Measurements from ENCODE around the gene KRTAP2-2. TPM values are rescaled to one million over a fixed set of nuclear protein-coding genes. Genes with fewer than 3 reads are reported as not detected.
"Not testable (repeated sequence)": the region's sequence is repeated elsewhere in the genome, so short reads cannot be mapped to it uniquely, and the experiment has no call there.

The KRTAP2-2 gene
- total RNA-seq, 1 donor from 2014 or later, result not detected

DNA sequence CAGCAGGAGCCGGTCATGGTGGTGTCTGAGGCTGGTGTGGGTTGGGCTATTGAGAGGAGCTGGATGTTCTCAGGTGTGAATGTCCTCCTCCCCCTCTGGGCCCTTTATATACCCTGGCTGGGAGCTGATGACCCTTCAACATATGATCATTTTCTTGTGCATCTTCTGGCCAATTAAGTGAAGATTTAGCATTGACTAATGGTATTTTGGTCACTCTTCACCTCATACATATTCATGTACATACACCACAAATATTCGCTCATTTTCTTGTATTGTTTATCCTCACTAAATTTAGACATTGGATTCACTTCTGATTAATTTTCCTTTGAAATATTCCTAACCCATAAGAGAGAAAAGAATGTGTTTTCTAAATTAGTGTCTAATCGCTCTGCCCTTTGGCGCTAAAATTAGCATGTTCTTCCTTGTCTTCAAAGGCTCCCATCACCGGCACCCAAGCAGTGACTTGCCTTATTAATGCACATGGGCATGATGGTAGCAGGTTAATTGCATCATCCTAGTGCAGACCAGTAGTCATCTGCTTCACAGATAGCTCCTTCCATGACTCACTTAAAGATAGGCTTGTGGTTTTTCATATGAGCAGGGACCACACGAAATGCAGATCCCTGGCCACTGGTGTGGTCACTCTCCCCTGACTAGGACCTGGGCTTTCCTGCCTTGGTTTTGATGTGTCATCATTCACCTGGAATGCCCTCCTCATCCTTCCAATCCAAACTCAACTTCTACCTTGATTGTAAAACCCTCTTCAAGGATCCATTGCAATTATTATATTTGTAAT lies 11.0 kb upstream of the KRTAP2-2 start, which contains the start of gene KRTAP2-4:
TSS of gene KRTAP2-4 (minus strand) at position 51 of the 796 bp plus-strand sequence. CDS start at position 17, 34 bp downstream.
- TF ChIP-seq, protein P1, sequence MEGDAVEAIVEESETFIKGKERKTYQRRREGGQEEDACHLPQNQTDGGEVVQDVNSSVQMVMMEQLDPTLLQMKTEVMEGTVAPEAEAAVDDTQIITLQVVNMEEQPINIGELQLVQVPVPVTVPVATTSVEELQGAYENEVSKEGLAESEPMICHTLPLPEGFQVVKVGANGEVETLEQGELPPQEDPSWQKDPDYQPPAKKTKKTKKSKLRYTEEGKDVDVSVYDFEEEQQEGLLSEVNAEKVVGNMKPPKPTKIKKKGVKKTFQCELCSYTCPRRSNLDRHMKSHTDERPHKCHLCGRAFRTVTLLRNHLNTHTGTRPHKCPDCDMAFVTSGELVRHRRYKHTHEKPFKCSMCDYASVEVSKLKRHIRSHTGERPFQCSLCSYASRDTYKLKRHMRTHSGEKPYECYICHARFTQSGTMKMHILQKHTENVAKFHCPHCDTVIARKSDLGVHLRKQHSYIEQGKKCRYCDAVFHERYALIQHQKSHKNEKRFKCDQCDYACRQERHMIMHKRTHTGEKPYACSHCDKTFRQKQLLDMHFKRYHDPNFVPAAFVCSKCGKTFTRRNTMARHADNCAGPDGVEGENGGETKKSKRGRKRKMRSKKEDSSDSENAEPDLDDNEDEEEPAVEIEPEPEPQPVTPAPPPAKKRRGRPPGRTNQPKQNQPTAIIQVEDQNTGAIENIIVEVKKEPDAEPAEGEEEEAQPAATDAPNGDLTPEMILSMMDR (IDR thresholded peaks at IDR 0.05), result no peak
- TF ChIP-seq EZH2phosphoT487 (IDR thresholded peaks at IDR 0.05) (no peak), EZH2 (IDR thresholded peaks at IDR 0.05) (no peak)
- Mint-ChIP-seq H3K36me3 (no peaks in the 10 kb centered on the region), H3K9me3 (no peaks in the 10 kb centered on the region), H3K4me1 (no peaks in the 10 kb centered on the region), H3K27me3 (ENCODE audit: insufficient read depth, low read depth) (no peaks in the 10 kb centered on the region), H3K27ac (peak within 1 kb of the TSS; percentile 17), H3K4me3 (no peak within 1 kb of the TSS)
- DNase-seq (ENCODE audit: low spot score), result no peak
- Histone ChIP-seq H3F3A (ENCODE audit: low read depth) (no peaks in the 10 kb centered on the region), H3K9me3 (ENCODE audit: low read depth) (no peaks in the 10 kb centered on the region), H3K4me1 (no peaks in the 10 kb centered on the region), H3K79me2 (ENCODE audit: low read depth) (no peaks in the 10 kb centered on the region), H3K27ac (no peak within 1 kb of the TSS), H4K20me1 (ENCODE audit: low read depth) (no peaks in the 10 kb centered on the region), H3K27me3 (no peaks in the 10 kb centered on the region), H2AFZ (replicated peaks) (no peak within 1 kb of the TSS), H3K4me3 (no peak within 1 kb of the TSS), H3K9ac (no peak within 1 kb of the TSS), H3K4me2 (no peak within 1 kb of the TSS), H3K36me3 (no peaks in the 10 kb centered on the region)

DNA sequence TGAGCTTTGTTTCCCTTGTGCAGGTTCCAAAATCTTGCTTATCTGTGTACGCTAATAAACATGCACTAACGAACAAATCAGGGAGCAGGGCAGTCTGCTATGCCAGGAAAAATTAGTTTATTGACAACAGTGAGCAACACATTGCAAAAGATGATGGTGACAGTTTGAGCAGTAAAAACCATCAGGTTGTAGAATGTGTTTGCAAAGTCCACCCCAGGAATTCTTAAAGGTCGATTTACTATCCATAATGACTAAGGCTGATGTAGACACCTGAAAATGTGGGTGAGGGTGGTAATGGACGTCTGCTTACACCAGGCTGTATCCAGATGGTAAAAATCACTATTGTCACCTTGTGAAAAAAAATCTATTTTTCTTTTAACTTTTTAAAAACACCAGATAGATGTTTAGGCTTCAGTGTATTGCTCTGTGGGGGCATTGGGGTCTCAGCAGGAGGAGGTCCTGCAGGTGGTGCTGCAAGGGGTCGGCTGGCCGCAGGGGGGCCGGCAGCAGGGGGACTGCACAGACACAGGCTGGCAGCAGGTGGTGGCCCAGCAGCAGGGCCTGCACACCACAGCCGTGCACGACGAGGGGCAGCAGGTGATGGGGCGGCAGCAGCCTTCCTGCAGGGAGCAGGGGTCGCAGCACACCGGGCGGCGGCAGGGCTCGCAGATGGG lies 10.1 kb upstream of the KRTAP2-2 start:
- not testable (repeated sequence) for DNase-seq (ENCODE audit: low spot score); H3K27ac ChIP-seq; H3K79me2 ChIP-seq (ENCODE audit: low read depth); H3K4me3 Mint-ChIP-seq; H4K20me1 ChIP-seq (ENCODE audit: low read depth); H3K9ac ChIP-seq; H3K4me3 ChIP-seq; H3K9me3 Mint-ChIP-seq; H3K4me2 ChIP-seq; H3K9me3 ChIP-seq (ENCODE audit: low read depth); H3K27me3 Mint-ChIP-seq (ENCODE audit: insufficient read depth, low read depth); H3K27ac Mint-ChIP-seq; H3K27me3 ChIP-seq; H3K4me1 Mint-ChIP-seq; H3F3A ChIP-seq (ENCODE audit: low read depth); H3K4me1 ChIP-seq; H3K36me3 Mint-ChIP-seq; H3K36me3 ChIP-seq; H2AFZ ChIP-seq (replicated peaks)

DNA sequence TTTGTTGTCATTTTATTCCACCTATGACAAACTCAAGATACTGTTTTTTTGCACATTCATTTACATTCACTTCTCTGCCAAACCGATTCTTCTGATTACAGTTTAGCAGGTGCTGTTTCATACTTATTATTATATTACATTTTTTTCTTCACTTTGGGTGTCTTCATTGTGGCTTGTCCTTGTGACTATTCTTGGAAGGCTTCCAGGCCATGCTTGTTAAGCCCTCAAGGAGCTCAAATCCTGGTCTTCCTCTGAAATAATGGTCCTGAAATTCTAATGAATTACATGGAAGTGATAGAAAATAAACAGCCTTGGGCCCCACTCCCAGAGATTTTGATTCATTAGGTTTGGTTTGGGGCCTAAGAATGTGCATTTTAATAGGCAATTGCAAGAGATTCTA lies 9.3 kb upstream of the KRTAP2-2 start:
- no peak for TF ChIP-seq EZH2 (IDR thresholded peaks at IDR 0.05)
- TF ChIP-seq, protein P1 (IDR thresholded peaks at IDR 0.05), result no peak
- TF ChIP-seq EZH2phosphoT487 (IDR thresholded peaks at IDR 0.05), result no peak
- no peaks in the 10 kb centered on the region for H3K36me3 Mint-ChIP-seq
- no peak overlapping the region for H3K27ac Mint-ChIP-seq
- H3F3A ChIP-seq (ENCODE audit: low read depth), result no peaks in the 10 kb centered on the region
- H2AFZ ChIP-seq (replicated peaks), result no peak overlapping the region
- no peak overlapping the region for H3K9ac ChIP-seq
- no peaks in the 10 kb centered on the region for H3K4me1 ChIP-seq
- H3K36me3 ChIP-seq, result no peaks in the 10 kb centered on the region
- no peaks in the 10 kb centered on the region for H4K20me1 ChIP-seq (ENCODE audit: low read depth)
- no peaks in the 10 kb centered on the region for H3K9me3 Mint-ChIP-seq
- peaks cover 5% of the 10 kb centered on the region for H3K4me1 Mint-ChIP-seq
- no peak overlapping the region for H3K4me3 Mint-ChIP-seq
- H3K27me3 ChIP-seq, result no peaks in the 10 kb centered on the region
- no peaks in the 10 kb centered on the region for H3K79me2 ChIP-seq (ENCODE audit: low read depth)
- H3K9me3 ChIP-seq (ENCODE audit: low read depth), result no peaks in the 10 kb centered on the region
- no peak overlapping the region for H3K4me3 ChIP-seq
- H3K27ac ChIP-seq, result no peak overlapping the region
- DNase-seq (ENCODE audit: low spot score), result no peak
- H3K4me2 ChIP-seq, result no peak overlapping the region
- H3K27me3 Mint-ChIP-seq (ENCODE audit: insufficient read depth, low read depth), result peaks cover 2% of the 10 kb centered on the region

DNA sequence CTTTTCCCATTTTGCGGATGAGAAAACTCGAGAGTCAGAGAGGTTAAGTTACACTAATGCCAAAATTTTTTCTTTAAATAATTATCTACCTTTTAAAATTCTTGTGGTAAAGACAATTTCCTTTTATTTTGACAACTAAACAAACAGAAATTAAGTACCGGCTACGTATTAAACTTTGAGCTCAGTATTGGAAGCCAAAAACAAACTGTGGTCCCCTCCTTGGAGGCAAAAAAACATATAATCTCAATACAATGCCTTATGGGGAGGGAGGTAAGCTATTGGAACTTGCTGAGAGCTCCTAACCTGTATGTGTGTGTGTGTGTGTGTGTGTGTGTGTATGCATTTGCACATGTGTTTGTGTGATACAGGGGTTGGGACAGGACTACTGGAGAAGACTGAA lies 8.4 kb upstream of the KRTAP2-2 start:
- H3K4me3 Mint-ChIP-seq, result no peak overlapping the region
- no peak overlapping the region for H3K9ac ChIP-seq
- TF ChIP-seq EZH2 (IDR thresholded peaks at IDR 0.05) (no peak), EZH2phosphoT487 (IDR thresholded peaks at IDR 0.05) (no peak)
- TF ChIP-seq, protein P1 (IDR thresholded peaks at IDR 0.05), result no peak
- no peaks in the 10 kb centered on the region for H3K9me3 ChIP-seq (ENCODE audit: low read depth)
- no peak overlapping the region for H3K4me3 ChIP-seq
- H2AFZ ChIP-seq (replicated peaks), result no peak overlapping the region
- no peaks in the 10 kb centered on the region for H3F3A ChIP-seq (ENCODE audit: low read depth)
- no peaks in the 10 kb centered on the region for H3K79me2 ChIP-seq (ENCODE audit: low read depth)
- H3K36me3 Mint-ChIP-seq, result no peaks in the 10 kb centered on the region
- no peaks in the 10 kb centered on the region for H3K9me3 Mint-ChIP-seq
- H3K4me2 ChIP-seq, result no peak overlapping the region
- DNase-seq (ENCODE audit: low spot score), result no peak
- H4K20me1 ChIP-seq (ENCODE audit: low read depth), result no peaks in the 10 kb centered on the region
- H3K27ac Mint-ChIP-seq, result no peak overlapping the region
- peaks cover 3% of the 10 kb centered on the region for H3K27me3 Mint-ChIP-seq (ENCODE audit: insufficient read depth, low read depth)
- peaks cover 10% of the 10 kb centered on the region for H3K4me1 Mint-ChIP-seq
- no peaks in the 10 kb centered on the region for H3K4me1 ChIP-seq
- no peaks in the 10 kb centered on the region for H3K27me3 ChIP-seq
- H3K27ac ChIP-seq, result no peak overlapping the region
- no peaks in the 10 kb centered on the region for H3K36me3 ChIP-seq

Data from neural progenitor cell (in vitro differentiated cells).